OCI-LY1 (cell line): ENCODE measurements around the gene MAP4.
"Not testable (repeated sequence)": the region's sequence is repeated elsewhere in the genome, so short reads cannot be mapped to it uniquely, and the experiment has no call there.

Source experiments
- H2AFZ ChIP-seq: fragments of 200-600 bp; sonication (generic), shearing (Covaris generic); 2 replicates; pipeline ENCODE4 v1.6.0; 2014; ENCODE audit warnings: antibody characterized with exemption, mild to moderate bottlenecking, low read length
- H3F3A ChIP-seq: fragments of 200-600 bp; sonication (generic), shearing (Covaris generic); 2 replicates; pipeline ENCODE4 v1.6.0; 2014; ENCODE audit warnings: mild to moderate bottlenecking, antibody characterized with exemption, low read length, moderate library complexity; ENCODE audit not compliant: insufficient read depth
- H3K27ac ChIP-seq: fragments of 200-600 bp; sonication (generic); 2 replicates; pipeline ENCODE4 v1.5.1; 2014; ENCODE audit warnings: low read length, mixed run types, mild to moderate bottlenecking, low read depth; ENCODE audit not compliant: poor library complexity, severe bottlenecking
- H3K27me3 ChIP-seq: fragments of 200-600 bp; sonication (generic); 2 replicates; pipeline ENCODE4 v1.6.0; 2014; ENCODE audit warnings: antibody characterized with exemption, mild to moderate bottlenecking, low read length, moderate library complexity; ENCODE audit not compliant: insufficient read depth
- H3K36me3 ChIP-seq: fragments of 200-600 bp; sonication (generic); 2 replicates; pipeline ENCODE4 v1.6.1; 2014; ENCODE audit warnings: mild to moderate bottlenecking, antibody characterized with exemption, low read length, moderate library complexity, mixed read lengths; ENCODE audit not compliant: insufficient read depth
- H3K4me1 ChIP-seq: fragments of 200-600 bp; sonication (generic); 2 replicates; pipeline ENCODE4 v1.5.1; 2014; ENCODE audit warnings: mild to moderate bottlenecking, low read length, moderate library complexity; ENCODE audit not compliant: insufficient read depth, severe bottlenecking
- H3K4me2 ChIP-seq: fragments of 200-600 bp; sonication (generic), shearing (Covaris generic); 2 replicates; pipeline ENCODE4 v1.6.1; 2014; ENCODE audit warnings: low read length
- H3K4me3 ChIP-seq: fragments of 200-600 bp; sonication (generic); 2 replicates; pipeline ENCODE4 v1.5.1; 2014; ENCODE audit warnings: low read length, low read depth, mild to moderate bottlenecking, mixed read lengths; ENCODE audit not compliant: poor library complexity, severe bottlenecking
- H3K79me2 ChIP-seq: fragments of 200-600 bp; shearing (Covaris generic); 2 replicates; pipeline ENCODE4 v1.6.1; 2016; ENCODE audit warnings: mixed run types, low read length, mixed read lengths; ENCODE audit not compliant: insufficient read depth
- H3K9ac ChIP-seq: fragments of 200-600 bp; sonication (generic), shearing (Covaris generic); 2 replicates; pipeline ENCODE4 v1.6.1; 2014; ENCODE audit warnings: mild to moderate bottlenecking, low read length, mixed read lengths
- H3K9me2 ChIP-seq: fragments of 200-600 bp; sonication (generic), shearing (Covaris generic); 2 replicates; pipeline ENCODE4 v1.6.1; 2014; ENCODE audit warnings: low read depth, mild to moderate bottlenecking, low read length, mixed read lengths
- H3K9me3 ChIP-seq: fragments of 200-600 bp; shearing (Covaris generic); 2 replicates; pipeline ENCODE4 v1.6.1; 2014; ENCODE audit warnings: low read length, mixed read lengths
- H4K20me1 ChIP-seq: fragments of 200-600 bp; sonication (generic), shearing (Covaris generic); 2 replicates; pipeline ENCODE4 v1.6.0; 2016; ENCODE audit warnings: mild to moderate bottlenecking, low read length; ENCODE audit not compliant: insufficient read depth
- CTCF ChIP-seq: fragments of 200-600 bp; sonication (generic), shearing (Covaris generic); IDR thresholded peaks from 2 replicates; pipeline ENCODE4 v1.5.1; 2017; ENCODE audit warnings: mild to moderate bottlenecking, antibody characterized with exemption, low read length, moderate library complexity, mixed read lengths
- EZH2 ChIP-seq: fragments of 200-600 bp; sonication (generic), shearing (Covaris generic); IDR thresholded peaks from 2 replicates; pipeline ENCODE4 v1.8.0; 2017; ENCODE audit warnings: borderline replicate concordance, mixed run types, mild to moderate bottlenecking, antibody characterized with exemption, low read length, moderate library complexity, mixed read lengths

The MAP4 gene

GRCh38 chr3:48012659-48013058, 3.6 kb downstream of the MAP4 start:
- Histone ChIP-seq H4K20me1 (no peaks in the 10 kb centered on the region), H3F3A (no peaks in the 10 kb centered on the region), H3K9me2 (no peaks in the 10 kb centered on the region), H3K27ac (no peak overlapping the region), H3K9ac (no peak overlapping the region), H3K4me2 (no peak overlapping the region), H3K27me3 (no peaks in the 10 kb centered on the region), H2AFZ (no peak overlapping the region), H3K4me3 (no peak overlapping the region), H3K36me3 (no peaks in the 10 kb centered on the region), H3K9me3 (no peaks in the 10 kb centered on the region), H3K79me2 (peaks cover 9% of the 10 kb centered on the region; the same call in 1 of the 2 replicates), H3K4me1 (peaks cover 46% of the 10 kb centered on the region)
- TF ChIP-seq CTCF = no peak
- TF ChIP-seq EZH2 = no peak

DNA sequence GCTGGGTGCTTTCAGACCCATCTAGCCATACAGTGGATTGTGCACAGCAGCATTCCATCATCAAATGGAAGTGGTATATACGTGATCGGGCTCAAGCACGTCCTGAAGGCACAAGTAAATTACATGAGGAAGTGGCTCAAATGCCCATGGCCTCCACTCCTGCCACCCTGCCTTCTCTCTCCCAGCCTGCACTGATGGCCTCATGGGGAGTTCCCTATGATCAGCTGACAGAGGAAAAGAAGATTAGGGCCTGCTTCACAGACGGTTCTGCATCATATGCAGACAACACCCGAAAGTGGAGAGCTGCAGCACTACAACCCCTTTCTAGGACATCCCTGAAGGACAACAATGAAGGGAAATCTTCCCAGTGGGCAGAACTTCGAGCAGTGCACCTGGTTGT, 8.2 kb downstream of the MAP4 start:
- not testable (repeated sequence) for H3K4me2 ChIP-seq, H3K27me3 ChIP-seq, H3K4me1 ChIP-seq, H3K4me3 ChIP-seq, H3K36me3 ChIP-seq, H3K27ac ChIP-seq, H4K20me1 ChIP-seq, H2AFZ ChIP-seq, H3K9me2 ChIP-seq, H3K79me2 ChIP-seq, H3F3A ChIP-seq, H3K9me3 ChIP-seq, H3K9ac ChIP-seq

DNA sequence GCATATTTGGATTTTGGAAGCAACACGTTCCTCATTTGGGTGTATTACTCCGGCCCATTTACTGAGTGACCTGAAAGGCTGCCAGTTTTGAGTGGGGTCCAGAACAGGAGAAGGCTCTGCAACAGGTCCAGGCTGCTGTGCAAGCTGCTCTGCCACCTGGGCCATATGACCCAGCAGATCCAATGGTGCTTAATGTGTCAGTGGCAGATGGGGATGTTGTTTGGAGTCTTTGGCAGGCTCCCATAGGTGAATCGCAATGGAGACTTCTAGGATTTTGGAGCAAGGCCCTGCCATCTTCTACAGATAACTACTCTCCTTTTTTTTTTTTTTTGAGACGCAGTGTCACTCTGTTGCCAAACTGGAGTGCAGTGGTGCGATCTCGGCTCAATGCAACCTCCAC, 8.9 kb downstream of the MAP4 start:
- not testable (repeated sequence) for H3K4me1 ChIP-seq, H2AFZ ChIP-seq, H3K27ac ChIP-seq, H3K27me3 ChIP-seq, H3F3A ChIP-seq, H3K9ac ChIP-seq, H3K36me3 ChIP-seq, H3K4me3 ChIP-seq, H3K4me2 ChIP-seq, H3K9me2 ChIP-seq, H4K20me1 ChIP-seq, H3K79me2 ChIP-seq, H3K9me3 ChIP-seq

- not testable (repeated sequence) for H3K27ac ChIP-seq, H2AFZ ChIP-seq, H3K4me3 ChIP-seq, H3K9me3 ChIP-seq, H3K4me2 ChIP-seq, H3F3A ChIP-seq, H3K27me3 ChIP-seq, H3K4me1 ChIP-seq, H3K36me3 ChIP-seq, H4K20me1 ChIP-seq, H3K9ac ChIP-seq, H3K79me2 ChIP-seq, H3K9me2 ChIP-seq
Measured at GRCh38 chr3:48006794-48007193, 9.4 kb downstream of the MAP4 start.

- Histone ChIP-seq H3K4me1 (no peaks in the 10 kb centered on the region), H3K27ac (no peak overlapping the region), H3K27me3 (no peaks in the 10 kb centered on the region), H2AFZ (no peak overlapping the region), H3K4me2 (no peak overlapping the region), H3K36me3 (no peaks in the 10 kb centered on the region), H3K4me3 (no peak overlapping the region), H3K9me2 (no peaks in the 10 kb centered on the region), H3K79me2 (no peaks in the 10 kb centered on the region), H4K20me1 (no peaks in the 10 kb centered on the region), H3F3A (no peaks in the 10 kb centered on the region), H3K9ac (no peak overlapping the region), H3K9me3 (no peaks in the 10 kb centered on the region)
- TF ChIP-seq CTCF (no peak), EZH2 (no peak)
Measured at GRCh38 chr3:48004694-48005093, 11.5 kb downstream of the MAP4 start.
